ENCODE data around the gene CILP2.
A peak's percentile ranks its signal among the peaks of the same experiment; 100 is the strongest.

The CILP2 gene

GRCh38 chr19:19595171-19595701, 57.2 kb downstream of the CILP2 start:
- no peak overlapping the region for H3K4me3 ChIP-seq (ENCODE audit: low read depth, low read length)
- in situ Hi-C loops (cut with HindIII; ENCODE audit: low sequenced_read_pairs): no loop called here
- no peak for TF ChIP-seq CTCF (IDR thresholded peaks at IDR 0.05; ENCODE audit: low read depth, low read length)
- peak; percentile 18 for DNase-seq (ENCODE audit: low read depth, low spot score)
